AG09319 (cell line): ENCODE measurements around the gene GGT1.

Source experiments
- DNase-seq: peaks from one replicate; pipeline ENCODE4 v3.0.0-alpha.2; 2010; ENCODE audit warnings: low read depth; ENCODE audit errors: extremely low read depth
- TF ChIP-seq, protein P1 (sequence below): IDR thresholded peaks from 2 replicates; pipeline ENCODE4 v1.5.1; 2011; ENCODE audit warnings: low read depth, mild to moderate bottlenecking, inconsistent platforms, low read length, moderate library complexity

Gene GGT1

DNA sequence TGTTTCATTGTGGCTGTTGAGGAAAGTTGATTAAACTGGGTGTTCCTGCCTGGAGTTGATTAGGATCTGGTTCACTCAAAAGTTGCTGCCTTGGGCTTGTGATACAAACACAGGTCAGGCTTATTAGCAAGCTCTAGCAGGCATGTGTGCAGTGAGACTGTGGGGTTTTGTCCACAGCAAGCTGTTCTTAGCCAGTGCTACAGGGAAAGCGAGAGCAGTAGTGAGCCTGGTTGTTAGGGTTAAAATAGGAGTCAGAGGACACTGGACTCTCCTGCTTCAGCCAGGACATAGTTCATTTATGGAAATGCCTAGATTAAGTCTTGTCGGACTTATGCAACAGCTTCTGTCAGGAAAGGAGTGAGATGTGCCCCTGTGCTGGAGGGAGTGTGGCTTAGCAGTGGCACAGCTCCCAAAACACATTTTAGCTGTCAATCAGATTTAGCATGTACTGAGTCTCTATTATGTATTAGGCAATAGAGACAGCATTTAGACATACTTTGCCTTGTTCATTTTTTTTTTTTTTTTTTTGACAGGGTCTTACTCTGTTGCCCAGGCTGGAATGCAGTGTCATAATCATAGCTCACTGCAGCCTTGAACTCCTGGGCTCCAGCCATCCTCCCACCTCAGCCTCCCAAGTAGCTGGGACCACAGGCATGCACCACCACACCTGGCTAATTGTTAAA, 38.5 kb upstream of the GGT1 start:
- TF ChIP-seq, protein P1, sequence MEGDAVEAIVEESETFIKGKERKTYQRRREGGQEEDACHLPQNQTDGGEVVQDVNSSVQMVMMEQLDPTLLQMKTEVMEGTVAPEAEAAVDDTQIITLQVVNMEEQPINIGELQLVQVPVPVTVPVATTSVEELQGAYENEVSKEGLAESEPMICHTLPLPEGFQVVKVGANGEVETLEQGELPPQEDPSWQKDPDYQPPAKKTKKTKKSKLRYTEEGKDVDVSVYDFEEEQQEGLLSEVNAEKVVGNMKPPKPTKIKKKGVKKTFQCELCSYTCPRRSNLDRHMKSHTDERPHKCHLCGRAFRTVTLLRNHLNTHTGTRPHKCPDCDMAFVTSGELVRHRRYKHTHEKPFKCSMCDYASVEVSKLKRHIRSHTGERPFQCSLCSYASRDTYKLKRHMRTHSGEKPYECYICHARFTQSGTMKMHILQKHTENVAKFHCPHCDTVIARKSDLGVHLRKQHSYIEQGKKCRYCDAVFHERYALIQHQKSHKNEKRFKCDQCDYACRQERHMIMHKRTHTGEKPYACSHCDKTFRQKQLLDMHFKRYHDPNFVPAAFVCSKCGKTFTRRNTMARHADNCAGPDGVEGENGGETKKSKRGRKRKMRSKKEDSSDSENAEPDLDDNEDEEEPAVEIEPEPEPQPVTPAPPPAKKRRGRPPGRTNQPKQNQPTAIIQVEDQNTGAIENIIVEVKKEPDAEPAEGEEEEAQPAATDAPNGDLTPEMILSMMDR: no peak
- no peak for DNase-seq

DNA sequence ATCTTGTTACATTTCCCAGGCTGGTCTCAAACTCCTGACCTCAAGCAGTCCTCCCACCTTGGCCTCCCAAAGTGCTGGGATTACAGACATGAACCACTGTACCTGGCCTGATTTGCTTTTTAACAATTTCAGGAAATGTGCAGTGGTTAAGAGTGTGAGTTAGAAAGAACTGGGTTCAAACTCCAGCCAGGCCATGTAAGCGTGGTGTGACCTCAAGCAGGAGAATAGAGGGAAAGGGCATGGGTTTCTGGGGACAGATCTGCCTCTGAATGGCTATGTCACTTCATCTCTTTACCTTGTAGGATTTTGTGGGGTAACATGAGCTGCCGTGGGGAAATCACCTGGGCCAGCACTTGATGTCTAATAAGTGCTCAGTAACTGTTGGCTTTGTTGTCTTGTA, 37.9 kb upstream of the GGT1 start:
- DNase-seq: no peak
- TF ChIP-seq, protein P1: no peak

GRCh38 chr22:24566899-24567511, 36.0 kb upstream of the GGT1 start:
- DNase-seq: no peak
- TF ChIP-seq, protein P1: no peak

- DNase-seq: no peak
- TF ChIP-seq, protein P1: no peak
Measured at GRCh38 chr22:24567668-24568067, 35.3 kb upstream of the GGT1 start.

DNA sequence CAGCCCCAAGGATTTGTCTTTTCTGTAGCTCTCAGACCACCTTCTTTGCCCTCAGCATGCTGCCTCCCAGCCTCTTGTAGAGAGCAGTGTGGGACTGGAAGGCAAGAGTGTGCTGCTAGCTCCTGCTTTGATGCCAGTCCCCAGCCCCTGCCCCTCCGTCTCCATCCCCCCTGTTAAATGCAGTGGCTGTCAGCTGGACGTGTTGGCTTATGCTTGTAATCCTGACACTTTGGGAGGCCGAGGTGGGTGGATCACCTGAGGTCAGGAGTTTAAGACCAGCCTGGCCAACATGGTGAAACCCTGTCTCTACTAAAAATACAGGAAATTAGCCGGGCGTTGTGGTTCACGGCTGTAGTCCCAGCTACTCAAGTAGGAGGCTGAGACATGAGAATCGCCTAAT, 31.7 kb upstream of the GGT1 start:
- TF ChIP-seq, protein P1: no peak
- DNase-seq: no peak

DNA sequence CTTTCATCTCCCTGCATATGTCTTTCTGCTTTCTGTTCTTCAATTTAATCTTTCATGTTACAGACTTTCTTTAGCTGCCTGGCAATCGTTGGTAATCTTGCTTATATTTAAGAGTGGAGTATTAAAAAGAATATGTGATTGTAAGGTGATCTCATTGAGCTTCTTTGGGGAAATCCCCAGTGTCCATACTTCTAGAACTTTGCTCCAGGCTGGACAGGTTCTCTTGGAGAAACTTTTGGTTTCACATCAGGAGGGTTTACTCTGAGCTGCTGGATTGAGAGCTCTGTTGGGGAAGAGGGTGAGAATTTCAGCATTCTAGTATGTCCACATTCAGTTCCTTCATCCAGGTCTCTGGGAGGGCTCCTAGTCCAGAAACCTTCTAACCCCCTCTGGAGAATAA, 26.2 kb upstream of the GGT1 start:
- TF ChIP-seq, protein P1: no peak
- DNase-seq: no peak

GRCh38 chr22:24578355-24579257, 24.4 kb upstream of the GGT1 start:
- DNase-seq: no peak
- TF ChIP-seq, protein P1: no peak
